Left lung (tissue), 10 donors: ENCODE data around the gene MCC. TPM values are rescaled to one million over a fixed set of nuclear protein-coding genes. Genes with fewer than 3 reads are reported as not detected.

Experiments used
- ATAC-seq: fragments of 200-7000 bp; cut with Tn5 transposase; one replicate; pipeline ENCODE4 v1.9.1; 2020; ENCODE audit warnings: moderate library complexity
- DNase-seq, 4 donors: peaks; one replicate each; pipeline ENCODE4 v3.0.0-alpha.2; 2013 to 2020
- H3K27ac ChIP-seq, 2 donors: fragments of 200-600 bp; sonication (generic) in 1 of 2; one replicate each; pipeline versions ENCODE4 v1.5.0 to v1.8.0; 2020 to 2021
- H3K27me3 ChIP-seq, 2 donors: fragments of 200-600 bp; sonication (generic) in 1 of 2; one replicate each; pipeline versions ENCODE4 v1.5.0 to v1.8.0; 2020 to 2021
- H3K36me3 ChIP-seq, 2 donors: fragments of 200-600 bp; sonication (generic) in 1 of 2; one replicate each; pipeline versions ENCODE4 v1.5.0 to v1.8.0; 2020 to 2021
- H3K4me1 ChIP-seq, 2 donors: fragments of 200-600 bp; one replicate each; pipeline ENCODE4 v1.8.0; 2021
- H3K4me3 ChIP-seq, 2 donors: fragments of 200-600 bp; sonication (generic) in 1 of 2; one replicate each; pipeline versions ENCODE4 v1.5.0 to v1.8.0; 2020 to 2021; ENCODE audit warnings: mild to moderate bottlenecking in 1 of 2
- H3K9me3 ChIP-seq, 2 donors: fragments of 200-600 bp; sonication (generic) in 1 of 2; one replicate each; pipeline versions ENCODE4 v1.5.0 to v1.8.0; 2020 to 2021
- CTCF ChIP-seq, 2 donors: fragments of 200-600 bp; sonication (generic) in 1 of 2; IDR thresholded peaks; one replicate each; pipeline versions ENCODE4 v1.5.0 to v1.8.0; 2021; ENCODE audit warnings: antibody characterized with exemption in 2 of 2
- intact Hi-C, 2 donors: fragments of 100-400 bp; cut with DNase I; formaldehyde crosslinking; loops; one replicate each; pipeline versions ENCODE4 v1.11.2 to v1.14.2; 2022
- polyA plus RNA-seq, 6 donors: library from polyadenylated mRNA; unstranded; fragments of 120-200 nt; gene quantifications; one replicate each; pipeline ENCODE4 v1.2.1, GENCODE V29; 2013; ENCODE audit not compliant: insufficient read length in 6 of 6
- total RNA-seq, 2 donors: library from RNA; stranded (reverse); fragmentation: NEBNext Ultra II Directional; extraction: Animal tissue kit (Norgen Biotek cat#: 25700); gene quantifications; one replicate each; pipeline ENCODE4 v1.2.1, GENCODE V29; 2021
- donor health status: DM: no; HTN: yes; CAD: no.
- donor health status: DM: no; HTN: no; CAD: no.

MCC gene
- total and polyA plus RNA-seq, 8 donors = 12.5 to 18.4 (median 16.1) TPM

- ATAC-seq = no peak
- DNase-seq = no peak
- Histone ChIP-seq H3K4me1 (no peaks in the 10 kb centered on the region), H3K27me3 (peaks cover 8 to 37% of the 10 kb centered on the region in 2 donors), H3K36me3 (no peaks in the 10 kb centered on the region), H3K4me3 (no peak overlapping the region), H3K9me3 (no peaks in the 10 kb centered on the region), H3K27ac (no peak overlapping the region)
- no peak for TF ChIP-seq CTCF (IDR thresholded peaks at IDR 0.05)
- intact Hi-C loops = loop anchor here in 1 of 2 donors (10.0 kb wide), 1 partner anchor 127 kb away; no protein-coding TSS in a partner anchor
Observed at GRCh38 chr5:113502073-113502472, 13.8 kb upstream of the MCC start.

GRCh38 chr5:113495422-113495841 lies 7.2 kb upstream of the MCC start:
- H3K36me3 ChIP-seq = no peaks in the 10 kb centered on the region
- DNase-seq (no peak), ATAC-seq (no peak)
- H3K4me3 ChIP-seq = no peak overlapping the region
- H3K4me1 ChIP-seq = no peaks in the 10 kb centered on the region
- H3K9me3 ChIP-seq = peaks cover 0 to 11% of the 10 kb centered on the region in 2 donors
- intact Hi-C loops = no loop called here
- peaks cover 8 to 45% of the 10 kb centered on the region in 2 donors for H3K27me3 ChIP-seq
- no peak for TF ChIP-seq CTCF (IDR thresholded peaks at IDR 0.05)
- no peak overlapping the region for H3K27ac ChIP-seq

- ATAC-seq = no peak
- no peaks in the 10 kb centered on the region for H3K36me3 ChIP-seq
- peaks cover under 1 to 65% of the 10 kb centered on the region in 2 donors for H3K27me3 ChIP-seq
- DNase-seq = no peak
- peaks cover 0 to 18% of the 10 kb centered on the region in 2 donors for H3K9me3 ChIP-seq
- peaks cover 0 to 15% of the 10 kb centered on the region in 2 donors for H3K4me1 ChIP-seq
- no peak overlapping the region for H3K27ac ChIP-seq
- H3K4me3 ChIP-seq = no peak overlapping the region
- no peak for TF ChIP-seq CTCF (IDR thresholded peaks at IDR 0.05)
- intact Hi-C loops = no loop called here
Observed at GRCh38 chr5:113493446-113493845, 5.2 kb upstream of the MCC start.

- ATAC-seq = no peak
- Histone ChIP-seq H3K9me3 (peaks cover 0 to 18% of the 10 kb centered on the region in 2 donors), H3K27ac (no peak overlapping the region), H3K4me1 (peaks cover 0 to 27% of the 10 kb centered on the region in 2 donors), H3K4me3 (no peak overlapping the region), H3K27me3 (peaks cover 3 to 88% of the 10 kb centered on the region in 2 donors), H3K36me3 (no peaks in the 10 kb centered on the region)
- DNase-seq = no peak
- intact Hi-C loops = no loop called here
- no peak for TF ChIP-seq CTCF (IDR thresholded peaks at IDR 0.05)
Observed at GRCh38 chr5:113491022-113491421, 2.8 kb upstream of the MCC start.

- H3K27me3 ChIP-seq = peaks cover 3 to 92% of the 10 kb centered on the region in 2 donors
Observed at GRCh38 chr5:113490317-113490716, 2.1 kb upstream of the MCC start.

More at GRCh38 chr5:113490317-113490716, 2.1 kb upstream of the MCC start:
- intact Hi-C loops = no loop called here
- Histone ChIP-seq H3K27ac (no peak overlapping the region), H3K4me3 (no peak overlapping the region), H3K36me3 (no peaks in the 10 kb centered on the region), H3K4me1 (peaks cover 0 to 27% of the 10 kb centered on the region in 2 donors), H3K9me3 (peaks cover 0 to 18% of the 10 kb centered on the region in 2 donors)
- no peak for ATAC-seq
- no peak for DNase-seq
- TF ChIP-seq CTCF (IDR thresholded peaks at IDR 0.05) = no peak
